Stimulated activated CD8-positive, alpha-beta memory T cell treated with anti-CD3 and anti-CD28 coated beads, Interleukin-12 subunit alpha, Interleukin-12 subunit beta, amount 100 ng/mL, for 1 hour (primary cell): ENCODE measurements around the gene ABHD15.
A peak's percentile ranks its signal among the peaks of the same experiment; 100 is the strongest.

Experiments
- DNase-seq: peaks from one replicate; pipeline ENCODE4 v3.0.0-alpha.2; 2020; ENCODE audit warnings: low read depth

The ABHD15 gene

GRCh38 chr17:29566473-29567303 lies at the start of gene ABHD15:
TSS of gene ABHD15 (minus strand) at chr17:29567037. CDS start at chr17:29566966, 71 bp downstream.
- DNase-seq, result peak; percentile 30

GRCh38 chr17:29615492-29616299 lies 48.9 kb upstream of the ABHD15 start:
- DNase-seq, result peak; percentile 72

GRCh38 chr17:29615048-29615385 lies 48.2 kb upstream of the ABHD15 start:
- DNase-seq, result peak; percentile 57

DNA sequence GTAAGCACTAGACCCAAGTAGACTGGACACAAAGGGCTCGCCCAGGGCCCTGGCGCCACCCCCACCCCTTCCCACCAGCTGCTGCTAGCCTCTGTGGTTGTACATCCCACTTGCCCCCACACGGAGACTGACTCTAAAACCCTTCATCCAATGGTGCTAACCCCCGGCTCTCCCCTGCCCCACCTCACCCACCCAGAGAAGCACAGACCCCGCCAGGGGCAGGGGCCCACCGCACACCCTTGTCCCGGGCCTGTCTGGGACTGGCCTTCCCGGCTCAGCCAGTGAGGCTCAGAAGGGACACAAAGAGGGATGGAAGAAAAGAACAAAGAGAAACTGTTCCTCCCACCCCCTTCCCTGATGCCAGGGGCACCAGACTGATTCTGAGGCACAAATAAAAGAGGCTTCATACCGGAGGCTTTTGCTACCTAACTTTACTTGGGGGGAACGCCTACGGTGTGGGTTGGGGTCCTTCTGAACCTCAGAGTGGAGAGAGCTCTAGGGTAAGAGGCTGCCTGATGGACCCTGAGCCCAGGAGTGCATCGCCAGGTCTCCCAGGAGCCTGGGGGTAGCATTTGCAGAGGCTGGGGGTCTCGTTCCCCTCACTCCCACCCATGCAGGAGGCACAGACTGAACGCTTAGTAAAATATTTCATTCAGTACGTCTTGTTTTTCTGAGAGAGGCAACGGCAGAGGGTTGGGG lies 47.7 kb upstream of the ABHD15 start:
- no peak for DNase-seq

DNA sequence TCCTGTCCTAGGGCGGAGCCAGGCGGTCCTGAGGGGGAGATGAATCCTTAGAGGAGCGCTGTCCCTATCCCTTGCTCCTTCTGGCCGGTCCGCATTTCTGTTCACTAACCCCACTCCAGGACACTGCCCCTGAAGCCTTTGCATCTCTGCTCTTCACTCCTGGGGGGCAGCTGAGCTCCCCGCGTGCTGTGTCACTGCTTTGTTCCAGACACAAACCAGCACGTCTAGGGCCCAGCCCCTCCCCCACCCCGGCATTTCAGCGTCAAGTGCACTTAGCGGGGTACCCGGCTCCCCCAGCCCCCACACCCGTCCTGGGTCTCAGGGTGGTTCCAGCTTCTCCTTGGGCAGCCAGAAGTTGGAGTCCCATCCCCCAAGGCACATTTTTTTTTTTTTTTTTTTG lies 47.0 kb upstream of the ABHD15 start:
- DNase-seq, result no peak

DNA sequence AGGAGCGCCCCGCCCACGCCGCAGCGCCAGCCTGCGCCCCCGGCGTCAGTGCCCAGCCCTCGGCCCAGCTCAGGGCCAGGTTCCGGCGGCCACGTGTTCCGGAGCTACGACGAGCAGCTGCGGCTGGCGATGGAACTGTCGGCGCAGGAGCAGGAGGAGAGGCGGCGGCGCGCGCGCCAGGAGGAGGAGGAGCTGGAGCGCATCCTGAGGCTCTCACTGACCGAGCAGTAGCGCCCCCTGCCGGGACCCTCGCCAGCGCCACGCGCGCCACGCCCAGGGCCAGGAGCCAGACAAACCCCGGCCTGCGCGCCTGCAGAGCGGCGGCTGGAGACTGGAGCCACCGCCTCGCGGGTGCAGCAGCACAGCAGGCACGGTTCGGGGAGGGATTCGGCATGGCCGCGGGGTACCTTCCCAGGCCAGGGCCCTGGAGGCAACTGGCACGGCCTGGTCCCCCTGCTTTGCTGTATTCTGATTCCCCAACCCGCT lies 46.6 kb upstream of the ABHD15 start:
- peak; percentile 83 for DNase-seq

GRCh38 chr17:29612404-29613280 lies 45.8 kb upstream of the ABHD15 start:
- DNase-seq, result no peak

GRCh38 chr17:29612094-29612403 lies 45.2 kb upstream of the ABHD15 start:
- no peak for DNase-seq

DNA sequence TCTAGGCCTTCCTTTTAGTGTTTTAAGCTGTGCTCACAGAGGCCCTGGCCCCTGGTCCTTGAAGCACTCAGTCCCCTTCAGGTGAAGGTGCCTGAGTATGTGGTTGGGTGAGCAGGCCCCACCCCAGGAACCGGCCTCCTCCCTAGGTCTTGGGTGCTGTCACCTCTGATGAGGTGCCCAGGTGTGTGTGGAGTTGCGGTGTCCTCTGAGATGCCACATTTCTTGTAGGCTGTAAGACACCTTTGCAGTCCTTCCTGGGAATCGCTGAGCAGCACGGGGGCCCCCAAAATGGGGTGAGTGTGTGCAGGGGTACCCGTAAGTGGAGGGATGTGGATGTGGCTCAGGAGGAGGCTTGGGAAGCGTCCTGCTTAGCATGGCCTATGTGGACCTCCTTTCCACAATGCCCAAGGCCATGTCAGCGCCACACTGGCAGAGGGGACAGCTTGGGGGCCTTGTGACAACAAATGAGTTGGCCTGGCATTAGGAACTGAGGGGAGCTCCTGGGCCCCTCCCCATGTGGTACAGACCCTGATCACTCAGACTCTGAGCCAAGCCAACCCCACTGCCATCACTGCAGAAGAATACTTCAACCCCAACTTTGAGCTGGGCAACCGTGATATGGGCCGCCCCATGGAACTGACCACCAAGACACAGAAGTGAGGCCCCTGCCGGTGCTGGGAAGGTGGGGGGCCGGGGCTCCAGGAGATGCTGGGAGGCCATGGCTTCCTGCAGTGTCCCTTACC lies 44.7 kb upstream of the ABHD15 start:
- no peak for DNase-seq

DNA sequence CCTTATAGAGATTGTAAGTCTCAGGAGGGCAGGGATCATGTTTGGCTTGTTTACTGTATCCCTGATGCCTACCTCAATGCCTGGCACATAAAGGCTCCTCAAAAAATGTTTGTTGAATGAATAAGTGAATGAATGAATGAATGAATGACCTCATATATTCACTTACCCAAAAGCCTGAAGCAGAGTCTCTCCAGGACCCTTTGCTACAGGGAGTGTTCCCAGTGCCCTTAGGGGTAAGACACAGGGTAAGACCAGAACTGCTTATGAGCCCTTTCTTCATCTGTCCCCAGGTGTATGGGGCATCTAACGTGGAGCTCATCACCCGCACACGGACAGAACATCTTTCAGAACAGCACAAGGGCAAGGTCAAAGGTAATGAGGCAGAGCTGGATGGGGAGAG lies 43.6 kb upstream of the ABHD15 start:
- no peak for DNase-seq

DNA sequence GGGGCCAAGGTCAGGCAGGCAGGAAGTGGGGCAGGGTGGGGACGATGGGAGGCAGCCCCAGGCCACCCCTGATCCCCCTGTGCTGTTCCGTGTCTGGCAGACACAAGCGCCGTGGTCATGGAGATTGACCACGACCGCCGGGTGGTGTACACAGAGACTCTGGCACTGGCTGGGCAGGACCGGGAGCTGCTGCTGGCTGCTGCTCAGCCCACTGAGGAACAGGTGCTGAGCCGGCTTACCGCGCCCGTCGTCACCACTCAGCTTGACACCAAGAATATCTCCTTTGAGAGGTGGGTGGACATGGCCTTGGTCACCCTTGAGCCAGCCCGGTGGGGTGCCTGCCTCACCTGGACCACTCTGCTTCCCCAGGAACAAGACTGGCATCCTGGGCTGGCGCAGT lies 42.1 kb upstream of the ABHD15 start:
- DNase-seq, result no peak

DNA sequence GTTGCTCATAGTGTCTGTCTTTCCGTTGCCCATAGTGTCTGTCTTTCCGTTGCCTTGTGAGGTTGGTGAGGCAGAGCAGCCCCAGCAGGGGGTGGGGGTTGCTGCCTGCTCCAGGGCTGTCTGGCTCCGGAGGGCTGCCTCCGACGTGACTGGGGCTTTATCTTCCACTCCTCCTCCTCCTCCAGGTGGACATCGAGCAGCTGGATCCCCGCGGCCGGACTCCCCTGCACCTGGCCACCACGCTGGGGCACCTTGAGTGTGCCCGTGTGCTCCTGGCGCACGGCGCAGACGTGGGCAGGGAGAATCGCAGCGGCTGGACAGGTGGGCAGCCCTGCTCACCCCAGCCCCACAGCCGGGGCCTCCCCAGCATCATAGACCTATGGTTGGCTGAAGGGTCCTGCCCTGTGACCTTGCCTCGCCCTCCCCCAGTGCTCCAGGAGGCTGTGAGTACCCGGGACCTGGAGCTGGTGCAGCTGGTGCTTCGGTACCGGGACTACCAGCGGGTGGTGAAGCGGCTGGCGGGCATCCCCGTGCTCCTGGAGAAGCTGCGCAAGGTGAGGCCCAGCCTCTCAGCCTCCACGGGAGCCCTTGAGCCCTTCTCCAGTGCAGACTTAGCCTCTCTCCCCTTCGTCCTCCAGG lies 40.8 kb upstream of the ABHD15 start:
- DNase-seq, result no peak

- DNase-seq, result no peak
Measured at GRCh38 chr17:29603109-29603674, 36.4 kb upstream of the ABHD15 start.

GRCh38 chr17:29597361-29598172 lies 30.7 kb upstream of the ABHD15 start:
- DNase-seq, result no peak

GRCh38 chr17:29596811-29597210 lies 30.0 kb upstream of the ABHD15 start:
- no peak for DNase-seq

- no peak for DNase-seq
Measured at GRCh38 chr17:29595943-29596774, 29.3 kb upstream of the ABHD15 start.

DNA sequence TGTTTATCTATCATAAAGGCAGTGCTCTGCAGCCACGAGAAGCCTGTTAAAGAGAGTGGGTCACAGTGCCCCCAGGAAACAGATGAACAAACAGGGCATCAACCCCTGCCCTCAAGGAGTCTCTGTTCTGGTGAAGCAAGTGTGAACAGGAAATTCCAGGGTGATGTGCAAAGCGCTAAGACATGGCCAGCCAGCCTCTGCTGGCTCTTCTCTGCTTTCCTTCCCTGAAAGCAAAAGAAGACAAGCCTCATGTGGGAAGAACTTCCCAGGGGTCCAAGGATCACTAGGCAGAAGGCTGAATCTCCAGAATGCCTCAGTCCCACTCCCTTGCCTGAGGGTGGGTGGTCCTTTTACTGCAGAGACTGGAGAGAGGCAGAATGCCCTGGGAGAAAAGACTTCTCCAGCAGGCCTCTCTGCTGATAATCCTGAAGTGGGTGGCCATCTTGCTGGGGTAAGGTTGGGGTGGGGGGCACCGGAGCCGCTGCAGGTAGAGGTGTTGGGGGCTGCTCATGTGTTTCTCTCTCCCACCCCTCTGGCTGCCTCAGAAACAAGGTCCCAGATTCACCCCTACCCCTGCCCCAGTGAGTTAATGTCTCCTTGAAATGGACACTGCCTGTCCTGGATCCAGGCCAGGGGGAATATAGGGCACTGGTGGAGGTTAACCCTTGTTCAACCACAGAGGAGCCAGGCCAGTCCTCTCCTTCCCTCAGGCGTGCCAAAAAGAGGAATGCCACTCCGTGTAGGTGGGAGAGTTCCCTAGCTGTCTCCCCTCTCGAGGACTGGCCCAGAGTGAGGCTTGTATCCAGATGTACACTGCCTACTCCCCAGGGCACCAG lies 28.5 kb upstream of the ABHD15 start:
- no peak for DNase-seq
